HL-60 (cell line): ENCODE measurements around the gene SIAE.

ENCODE experiments used
- DNase-seq, 2 experiments: peaks; one replicate each; pipeline ENCODE4 v3.0.0-alpha.2; 2010 to 2020; ENCODE audit warnings: low read depth in 1 of 2, low spot score in 1 of 2
- H3K27ac ChIP-seq: fragments of 250-450 bp; sonication (Bioruptor Pico); replicated peaks from 2 replicates; pipeline ENCODE4 v1.5.1; 2020; ENCODE audit warnings: mild to moderate bottlenecking, moderate library complexity
- H3K27me3 ChIP-seq: fragments of 250-450 bp; sonication (Bioruptor Pico); 2 replicates; pipeline ENCODE4 v1.5.1; 2021; ENCODE audit warnings: mild to moderate bottlenecking, moderate library complexity; ENCODE audit not compliant: insufficient read depth, poor library complexity, severe bottlenecking
- H3K4me3 ChIP-seq: replicated peaks from 2 replicates; pipeline ENCODE4 v1.5.1; 2011; ENCODE audit warnings: mild to moderate bottlenecking, control low read depth, low read length; ENCODE audit not compliant: insufficient read depth
- GABPA ChIP-seq: IDR thresholded peaks from 2 replicates; pipeline ENCODE4 v1.6.1; 2012; ENCODE audit warnings: low read depth
- POLR2AphosphoS5 ChIP-seq: IDR thresholded peaks from 2 replicates; pipeline ENCODE4 v1.6.1; 2012; ENCODE audit warnings: low read depth
- SPI1 ChIP-seq: IDR thresholded peaks from 2 replicates; pipeline ENCODE4 v1.6.1; 2012; ENCODE audit warnings: low read depth, mild to moderate bottlenecking, borderline replicate concordance
- TF ChIP-seq, protein P1 (sequence below): IDR thresholded peaks from one replicate; pipeline ENCODE4 v1.5.1; 2011; ENCODE audit warnings: low read length, control low read depth, inconsistent platforms; ENCODE audit not compliant: insufficient read depth
- TF ChIP-seq, protein P2 (sequence below): IDR thresholded peaks from 2 replicates; pipeline ENCODE4 v1.6.1; 2012; ENCODE audit warnings: low read depth; ENCODE audit not compliant: insufficient replicate concordance

Gene SIAE

GRCh38 chr11:124667601-124668000 lies 5.9 kb downstream of the SIAE start:
- no peak for DNase-seq
- TF ChIP-seq, protein P1, sequence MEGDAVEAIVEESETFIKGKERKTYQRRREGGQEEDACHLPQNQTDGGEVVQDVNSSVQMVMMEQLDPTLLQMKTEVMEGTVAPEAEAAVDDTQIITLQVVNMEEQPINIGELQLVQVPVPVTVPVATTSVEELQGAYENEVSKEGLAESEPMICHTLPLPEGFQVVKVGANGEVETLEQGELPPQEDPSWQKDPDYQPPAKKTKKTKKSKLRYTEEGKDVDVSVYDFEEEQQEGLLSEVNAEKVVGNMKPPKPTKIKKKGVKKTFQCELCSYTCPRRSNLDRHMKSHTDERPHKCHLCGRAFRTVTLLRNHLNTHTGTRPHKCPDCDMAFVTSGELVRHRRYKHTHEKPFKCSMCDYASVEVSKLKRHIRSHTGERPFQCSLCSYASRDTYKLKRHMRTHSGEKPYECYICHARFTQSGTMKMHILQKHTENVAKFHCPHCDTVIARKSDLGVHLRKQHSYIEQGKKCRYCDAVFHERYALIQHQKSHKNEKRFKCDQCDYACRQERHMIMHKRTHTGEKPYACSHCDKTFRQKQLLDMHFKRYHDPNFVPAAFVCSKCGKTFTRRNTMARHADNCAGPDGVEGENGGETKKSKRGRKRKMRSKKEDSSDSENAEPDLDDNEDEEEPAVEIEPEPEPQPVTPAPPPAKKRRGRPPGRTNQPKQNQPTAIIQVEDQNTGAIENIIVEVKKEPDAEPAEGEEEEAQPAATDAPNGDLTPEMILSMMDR = no peak
- TF ChIP-seq POLR2AphosphoS5 = no peak
- TF ChIP-seq SPI1 = no peak
- TF ChIP-seq, protein P2, sequence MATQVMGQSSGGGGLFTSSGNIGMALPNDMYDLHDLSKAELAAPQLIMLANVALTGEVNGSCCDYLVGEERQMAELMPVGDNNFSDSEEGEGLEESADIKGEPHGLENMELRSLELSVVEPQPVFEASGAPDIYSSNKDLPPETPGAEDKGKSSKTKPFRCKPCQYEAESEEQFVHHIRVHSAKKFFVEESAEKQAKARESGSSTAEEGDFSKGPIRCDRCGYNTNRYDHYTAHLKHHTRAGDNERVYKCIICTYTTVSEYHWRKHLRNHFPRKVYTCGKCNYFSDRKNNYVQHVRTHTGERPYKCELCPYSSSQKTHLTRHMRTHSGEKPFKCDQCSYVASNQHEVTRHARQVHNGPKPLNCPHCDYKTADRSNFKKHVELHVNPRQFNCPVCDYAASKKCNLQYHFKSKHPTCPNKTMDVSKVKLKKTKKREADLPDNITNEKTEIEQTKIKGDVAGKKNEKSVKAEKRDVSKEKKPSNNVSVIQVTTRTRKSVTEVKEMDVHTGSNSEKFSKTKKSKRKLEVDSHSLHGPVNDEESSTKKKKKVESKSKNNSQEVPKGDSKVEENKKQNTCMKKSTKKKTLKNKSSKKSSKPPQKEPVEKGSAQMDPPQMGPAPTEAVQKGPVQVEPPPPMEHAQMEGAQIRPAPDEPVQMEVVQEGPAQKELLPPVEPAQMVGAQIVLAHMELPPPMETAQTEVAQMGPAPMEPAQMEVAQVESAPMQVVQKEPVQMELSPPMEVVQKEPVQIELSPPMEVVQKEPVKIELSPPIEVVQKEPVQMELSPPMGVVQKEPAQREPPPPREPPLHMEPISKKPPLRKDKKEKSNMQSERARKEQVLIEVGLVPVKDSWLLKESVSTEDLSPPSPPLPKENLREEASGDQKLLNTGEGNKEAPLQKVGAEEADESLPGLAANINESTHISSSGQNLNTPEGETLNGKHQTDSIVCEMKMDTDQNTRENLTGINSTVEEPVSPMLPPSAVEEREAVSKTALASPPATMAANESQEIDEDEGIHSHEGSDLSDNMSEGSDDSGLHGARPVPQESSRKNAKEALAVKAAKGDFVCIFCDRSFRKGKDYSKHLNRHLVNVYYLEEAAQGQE = no peak
- no peak overlapping the region for H3K27ac ChIP-seq

GRCh38 chr11:124663861-124664260 lies 9.7 kb downstream of the SIAE start:
- TF ChIP-seq GABPA (no peak), POLR2AphosphoS5 (no peak), SPI1 (no peak)
- TF ChIP-seq, protein P2 = no peak
- TF ChIP-seq, protein P1 = no peak
- Histone ChIP-seq H3K27ac (no peak overlapping the region), H3K27me3 (no peaks in the 10 kb centered on the region), H3K4me3 (no peak overlapping the region)
- no peak for DNase-seq

More at GRCh38 chr11:124667601-124668000, 5.9 kb downstream of the SIAE start:
- no peaks in the 10 kb centered on the region for H3K27me3 ChIP-seq
- H3K4me3 ChIP-seq = no peak overlapping the region

DNA sequence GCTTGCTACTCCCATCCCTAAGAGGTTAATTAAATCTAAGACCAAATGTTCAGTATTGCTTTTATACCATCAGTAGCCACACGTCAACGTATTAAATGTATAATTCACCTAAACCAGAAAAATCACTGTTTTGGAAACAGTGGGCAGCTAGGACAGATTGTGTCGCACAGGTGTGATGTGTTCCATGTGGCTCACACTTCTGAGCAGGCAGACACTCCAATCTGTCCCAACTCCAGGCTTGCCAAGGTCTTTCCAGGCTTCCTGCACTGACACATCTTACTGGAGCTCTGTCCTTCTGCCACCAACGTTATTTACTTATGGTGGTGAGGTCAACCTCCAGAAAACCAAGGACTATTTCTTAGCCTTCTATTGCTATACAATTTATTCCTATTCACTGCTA lies 11.4 kb downstream of the SIAE start:
- no peak overlapping the region for H3K27ac ChIP-seq
- no peaks in the 10 kb centered on the region for H3K27me3 ChIP-seq
- TF ChIP-seq, protein P2 = no peak
- TF ChIP-seq, protein P1 = no peak
- TF ChIP-seq GABPA = no peak
- no peak for TF ChIP-seq POLR2AphosphoS5
- no peak for TF ChIP-seq SPI1
- H3K4me3 ChIP-seq = no peak overlapping the region
- no peak for DNase-seq
